Lower lobe of right lung (tissue), 2 donors: ENCODE data around the gene POLD3. TPM values are rescaled to one million over a fixed set of nuclear protein-coding genes. Genes with fewer than 3 reads are reported as not detected.

Experiments
- ATAC-seq, 2 donors: fragments of 200-7000 bp; cut with Tn5 transposase; one replicate each; pipeline ENCODE4 v1.9.1; 2020 to 2022; ENCODE audit warnings: mild to moderate bottlenecking in 2 of 2, moderate library complexity in 2 of 2
- DNase-seq: peaks from one replicate; pipeline ENCODE4 v3.0.0-alpha.2; 2020
- H3K27ac ChIP-seq: fragments of 200-600 bp; one replicate; pipeline ENCODE4 v1.8.0; 2022
- H3K27me3 ChIP-seq: fragments of 200-600 bp; one replicate; pipeline ENCODE4 v1.8.0; 2022; ENCODE audit warnings: low read depth
- H3K36me3 ChIP-seq: fragments of 200-600 bp; one replicate; pipeline ENCODE4 v1.8.0; 2022; ENCODE audit warnings: mild to moderate bottlenecking
- H3K4me1 ChIP-seq: fragments of 200-600 bp; one replicate; pipeline ENCODE4 v1.8.0; 2022
- H3K4me3 ChIP-seq: fragments of 200-600 bp; one replicate; pipeline ENCODE4 v1.8.0; 2022; ENCODE audit warnings: mild to moderate bottlenecking
- H3K9me3 ChIP-seq: fragments of 200-600 bp; one replicate; pipeline ENCODE4 v1.8.0; 2022
- intact Hi-C: fragments of 100-400 bp; cut with DNase I; formaldehyde crosslinking; loops from one replicate; pipeline ENCODE4 v1.11.0; 2022
- total RNA-seq: library from RNA; stranded (reverse); fragmentation: NEBNext Ultra II Directional; extraction: Animal tissue kit (Norgen Biotek cat#: 25700); gene quantifications from one replicate; pipeline ENCODE4 v1.2.1, GENCODE V29; 2021
- TF ChIP-seq, protein P1 (sequence below): fragments of 200-600 bp; IDR thresholded peaks from one replicate; pipeline ENCODE4 v1.8.0; 2022; ENCODE audit warnings: antibody characterized with exemption, mild to moderate bottlenecking
- donor health status: DM: no; HTN: yes; CAD: no; lungs with severe emphysema.

POLD3 gene
- total RNA-seq, 1 donor from 2014 or later = 18.5 TPM

DNA sequence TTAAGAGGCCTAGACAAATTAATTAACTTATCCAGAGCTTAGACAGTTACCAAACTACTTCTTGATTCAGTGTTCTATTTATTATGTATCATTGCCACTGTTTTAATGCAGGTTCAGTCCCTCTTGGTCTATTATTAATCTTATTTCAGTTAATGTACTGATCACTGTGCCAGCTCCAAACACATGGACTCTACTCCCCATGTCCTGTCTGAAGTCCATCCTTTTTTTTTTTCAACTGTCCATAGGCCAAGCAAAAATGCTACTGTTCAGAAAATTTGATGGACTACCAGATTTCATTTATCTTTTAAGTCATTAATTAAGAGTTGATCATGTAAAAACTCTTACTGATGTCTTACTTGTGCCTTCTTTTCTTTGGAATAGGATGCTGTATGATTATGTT lies 11.9 kb downstream of the POLD3 start:
- DNase-seq (no peak), ATAC-seq (no peak)
- H3K9me3 ChIP-seq = no peaks in the 10 kb centered on the region
- intact Hi-C loops = no loop called here
- H3K27ac ChIP-seq = no peak overlapping the region
- TF ChIP-seq, protein P1, sequence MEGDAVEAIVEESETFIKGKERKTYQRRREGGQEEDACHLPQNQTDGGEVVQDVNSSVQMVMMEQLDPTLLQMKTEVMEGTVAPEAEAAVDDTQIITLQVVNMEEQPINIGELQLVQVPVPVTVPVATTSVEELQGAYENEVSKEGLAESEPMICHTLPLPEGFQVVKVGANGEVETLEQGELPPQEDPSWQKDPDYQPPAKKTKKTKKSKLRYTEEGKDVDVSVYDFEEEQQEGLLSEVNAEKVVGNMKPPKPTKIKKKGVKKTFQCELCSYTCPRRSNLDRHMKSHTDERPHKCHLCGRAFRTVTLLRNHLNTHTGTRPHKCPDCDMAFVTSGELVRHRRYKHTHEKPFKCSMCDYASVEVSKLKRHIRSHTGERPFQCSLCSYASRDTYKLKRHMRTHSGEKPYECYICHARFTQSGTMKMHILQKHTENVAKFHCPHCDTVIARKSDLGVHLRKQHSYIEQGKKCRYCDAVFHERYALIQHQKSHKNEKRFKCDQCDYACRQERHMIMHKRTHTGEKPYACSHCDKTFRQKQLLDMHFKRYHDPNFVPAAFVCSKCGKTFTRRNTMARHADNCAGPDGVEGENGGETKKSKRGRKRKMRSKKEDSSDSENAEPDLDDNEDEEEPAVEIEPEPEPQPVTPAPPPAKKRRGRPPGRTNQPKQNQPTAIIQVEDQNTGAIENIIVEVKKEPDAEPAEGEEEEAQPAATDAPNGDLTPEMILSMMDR = no peak
- H3K4me3 ChIP-seq = no peak overlapping the region
- peaks cover 37% of the 10 kb centered on the region for H3K36me3 ChIP-seq
- H3K4me1 ChIP-seq = no peaks in the 10 kb centered on the region
- no peaks in the 10 kb centered on the region for H3K27me3 ChIP-seq

- DNase-seq (no peak), ATAC-seq (no peak)
- Histone ChIP-seq H3K36me3 (peaks cover 29% of the 10 kb centered on the region), H3K4me1 (no peaks in the 10 kb centered on the region), H3K27ac (no peak overlapping the region), H3K9me3 (no peaks in the 10 kb centered on the region), H3K27me3 (no peaks in the 10 kb centered on the region), H3K4me3 (no peak overlapping the region)
- intact Hi-C loops = no loop called here
- TF ChIP-seq, protein P1 = no peak
Measured at GRCh38 chr11:74605403-74605802, 13.0 kb downstream of the POLD3 start.

DNA sequence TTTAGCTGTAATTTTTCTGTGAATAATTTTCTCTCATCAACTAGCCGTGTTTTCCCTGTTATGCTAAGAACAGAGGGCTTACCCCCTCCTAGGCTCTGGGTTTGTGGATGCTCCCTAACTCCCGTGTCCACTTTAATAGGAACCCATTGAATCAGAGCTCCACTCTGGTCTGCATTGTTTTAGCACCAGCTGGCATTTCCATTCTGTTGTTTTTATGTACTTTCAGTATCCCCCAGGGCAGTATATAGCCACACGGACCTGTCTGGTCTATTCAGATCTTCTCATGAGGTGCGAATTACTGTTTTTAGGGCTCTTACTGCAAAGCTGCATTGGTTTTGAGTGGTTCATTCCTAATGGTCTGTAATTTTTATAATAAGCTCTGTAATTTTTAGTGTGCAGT lies 16.0 kb downstream of the POLD3 start:
- Histone ChIP-seq H3K4me3 (no peak overlapping the region), H3K4me1 (peaks cover 15% of the 10 kb centered on the region), H3K27me3 (no peaks in the 10 kb centered on the region), H3K9me3 (no peaks in the 10 kb centered on the region), H3K27ac (no peak overlapping the region), H3K36me3 (peaks cover 41% of the 10 kb centered on the region)
- DNase-seq (no peak), ATAC-seq (no peak)
- TF ChIP-seq, protein P1 = no peak
- intact Hi-C loops = no loop called here

- DNase-seq = no peak
- intact Hi-C loops = no loop called here
Measured at GRCh38 chr11:74611369-74611861, 19.0 kb downstream of the POLD3 start.

GRCh38 chr11:74612877-74613276 lies 20.5 kb downstream of the POLD3 start:
- Histone ChIP-seq H3K27ac (no peak overlapping the region), H3K36me3 (peaks cover 31% of the 10 kb centered on the region), H3K4me3 (no peak overlapping the region), H3K4me1 (peaks cover 15% of the 10 kb centered on the region), H3K27me3 (no peaks in the 10 kb centered on the region), H3K9me3 (no peaks in the 10 kb centered on the region)
- DNase-seq (no peak), ATAC-seq (peak; percentile 37 to 45)
- intact Hi-C loops = no loop called here
- TF ChIP-seq, protein P1 = no peak

More at GRCh38 chr11:74611369-74611861, 19.0 kb downstream of the POLD3 start:
- peak; percentile 65 for ATAC-seq
- no peaks in the 10 kb centered on the region for H3K9me3 ChIP-seq
- H3K36me3 ChIP-seq = peaks cover 32% of the 10 kb centered on the region
- H3K27ac ChIP-seq = peak overlapping the region; percentile 42
- no peak overlapping the region for H3K4me3 ChIP-seq
- TF ChIP-seq, protein P1 = peak; percentile 39
- H3K4me1 ChIP-seq = peaks cover 15% of the 10 kb centered on the region
- H3K27me3 ChIP-seq = no peaks in the 10 kb centered on the region
